ENCODE data around the gene LDHD. TPM values are rescaled to one million over a fixed set of nuclear protein-coding genes. Genes with fewer than 3 reads are reported as not detected.
A peak's percentile ranks its signal among the peaks of the same experiment; 100 is the strongest.

Gene LDHD
- polyA plus RNA-seq, 2 of the 4 experiments (the other 2 are of a cell fraction), result 0.79 to 1.1 TPM

DNA sequence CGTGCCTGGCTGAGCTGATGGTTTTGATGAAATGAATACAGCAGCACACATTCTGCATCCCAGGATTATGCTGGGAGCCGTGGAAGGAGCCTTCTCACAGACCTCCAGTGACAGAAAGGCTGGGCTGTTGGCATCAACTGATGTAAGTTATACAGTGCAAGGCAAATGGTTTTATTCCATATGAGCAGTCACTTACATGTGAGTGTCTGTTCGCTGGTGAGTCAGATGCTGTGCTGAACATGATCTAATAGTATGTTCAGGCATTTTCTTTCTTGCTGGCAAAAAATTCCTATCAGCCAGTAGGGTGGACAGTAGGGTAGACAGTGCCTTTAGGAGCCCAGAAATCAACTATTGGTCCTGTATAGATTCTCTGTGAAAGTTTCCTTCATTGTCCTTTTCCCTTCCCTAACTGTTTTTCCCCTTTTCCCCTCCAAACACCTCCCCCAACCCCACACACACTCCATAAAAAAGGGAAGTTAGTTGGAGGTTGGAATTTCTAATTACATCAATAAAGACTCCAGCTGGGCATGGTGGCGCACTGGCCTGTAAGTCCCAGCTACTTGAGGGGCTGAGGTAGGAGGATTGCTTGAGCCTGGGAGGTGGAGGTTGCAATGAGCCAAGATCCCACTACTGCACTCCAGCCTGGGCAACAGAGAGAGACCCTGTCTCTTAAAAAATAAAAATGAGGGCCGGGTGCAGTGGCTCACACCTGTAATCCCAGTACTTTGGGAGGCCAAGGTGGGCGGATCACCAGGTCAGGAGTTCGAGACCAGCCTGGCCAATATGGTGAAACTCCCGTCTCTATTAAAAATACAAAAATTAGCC, 36.2 kb downstream of the LDHD start:
- POLR2A ChIA-PET, result no interaction called here
- CTCF ChIA-PET, result interaction anchor here (1.8 kb wide), 1 partner anchor 31 kb away, joined by 4 read pairs; no protein-coding TSS in a partner anchor

DNA sequence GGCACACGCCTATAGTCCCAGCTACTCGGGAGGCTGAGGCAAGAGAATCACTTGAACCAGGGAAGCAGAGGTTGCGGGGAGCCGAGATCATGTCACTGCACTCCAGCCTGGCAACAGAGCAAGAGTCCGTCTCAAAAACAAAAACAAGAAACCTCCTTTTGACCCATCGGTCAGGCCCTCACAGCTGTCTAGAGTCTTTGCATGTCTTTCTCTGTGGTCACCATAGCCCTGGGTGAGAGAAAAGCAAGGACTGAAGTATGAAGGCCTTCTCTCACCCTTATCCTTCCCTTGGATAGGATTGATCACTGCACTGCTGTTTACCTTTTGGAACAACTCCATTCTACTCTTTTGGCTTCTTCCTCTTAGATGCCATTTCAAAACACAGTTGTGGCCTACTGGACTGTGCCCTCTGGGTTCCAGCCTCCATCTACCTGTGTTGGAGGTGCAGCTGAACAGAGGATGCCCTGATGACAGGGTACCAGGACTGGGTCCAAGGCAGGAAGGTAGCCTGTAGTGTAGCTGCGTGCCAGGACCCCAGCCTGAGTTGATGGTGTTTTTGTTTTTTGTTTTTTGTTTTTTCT, 37.1 kb downstream of the LDHD start:
- H3K27ac ChIP-seq, result no peak overlapping the region
- ChIA-PET CTCF (interaction anchor here (0.9 to 1.8 kb wide), 2 partner anchors 28 to 32 kb away, joined by 3 to 4 read pairs; no protein-coding TSS in a partner anchor), POLR2A (no interaction called here)
- H3K9me3 ChIP-seq, result no peaks in the 10 kb centered on the region
- DNase-seq (ENCODE audit: low read depth in 1 of 2, low spot score in 1 of 2) (no peak), FAIRE-seq (no peak), ATAC-seq (no peak)
- 96% methylated on average over 7 of the region's 7 CpGs for WGBS (ENCODE audit: missing lambda C conversion rate)
- H3K4me2 ChIP-seq, result no peak overlapping the region
- TF ChIP-seq ZC3H11A (IDR thresholded peaks at IDR 0.05) (no peak), RARB (CRISPR knock-in tag; IDR thresholded peaks at IDR 0.05) (no peak), SREBF2 (IDR thresholded peaks at IDR 0.05) (no peak)
- TF ChIP-seq, protein P1, sequence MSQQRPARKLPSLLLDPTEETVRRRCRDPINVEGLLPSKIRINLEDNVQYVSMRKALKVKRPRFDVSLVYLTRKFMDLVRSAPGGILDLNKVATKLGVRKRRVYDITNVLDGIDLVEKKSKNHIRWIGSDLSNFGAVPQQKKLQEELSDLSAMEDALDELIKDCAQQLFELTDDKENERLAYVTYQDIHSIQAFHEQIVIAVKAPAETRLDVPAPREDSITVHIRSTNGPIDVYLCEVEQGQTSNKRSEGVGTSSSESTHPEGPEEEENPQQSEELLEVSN (IDR thresholded peaks at IDR 0.05; ENCODE audit: borderline replicate concordance, low read depth), result no peak
- TF ChIP-seq, protein P2, sequence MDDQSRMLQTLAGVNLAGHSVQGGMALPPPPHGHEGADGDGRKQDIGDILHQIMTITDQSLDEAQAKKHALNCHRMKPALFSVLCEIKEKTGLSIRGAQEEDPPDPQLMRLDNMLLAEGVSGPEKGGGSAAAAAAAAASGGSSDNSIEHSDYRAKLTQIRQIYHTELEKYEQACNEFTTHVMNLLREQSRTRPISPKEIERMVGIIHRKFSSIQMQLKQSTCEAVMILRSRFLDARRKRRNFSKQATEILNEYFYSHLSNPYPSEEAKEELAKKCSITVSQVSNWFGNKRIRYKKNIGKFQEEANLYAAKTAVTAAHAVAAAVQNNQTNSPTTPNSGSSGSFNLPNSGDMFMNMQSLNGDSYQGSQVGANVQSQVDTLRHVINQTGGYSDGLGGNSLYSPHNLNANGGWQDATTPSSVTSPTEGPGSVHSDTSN (IDR thresholded peaks at IDR 0.05), result no peak
- TF ChIP-seq, protein P3, sequence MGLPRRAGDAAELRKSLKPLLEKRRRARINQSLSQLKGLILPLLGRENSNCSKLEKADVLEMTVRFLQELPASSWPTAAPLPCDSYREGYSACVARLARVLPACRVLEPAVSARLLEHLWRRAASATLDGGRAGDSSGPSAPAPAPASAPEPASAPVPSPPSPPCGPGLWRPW (IDR thresholded peaks at IDR 0.05), result no peak
- no peaks in the 10 kb centered on the region for H3K4me1 ChIP-seq
- no peak overlapping the region for H3K4me3 ChIP-seq

More for the DNA sequence above, 36.2 kb downstream of the LDHD start:
- Histone ChIP-seq H3K4me2 (no peak overlapping the region), H3K27ac (no peak overlapping the region), H3K4me1 (no peaks in the 10 kb centered on the region), H3K9me3 (no peaks in the 10 kb centered on the region), H3K4me3 (no peak overlapping the region)
- no peak for DNase-seq (ENCODE audit: low read depth in 1 of 2, low spot score in 1 of 2)
- no peak for FAIRE-seq
- ATAC-seq, result peak; percentile 54 to 58; a peak in 5 of 6 replicates
- TF ChIP-seq, protein P3 (IDR thresholded peaks at IDR 0.05), result no peak
- TF ChIP-seq NPAS2 (CRISPR knock-in tag; IDR thresholded peaks at IDR 0.05; ENCODE audit: borderline replicate concordance) (no peak), MAZ (IDR thresholded peaks at IDR 0.05; ENCODE audit: borderline replicate concordance, low read depth, low read length) (no peak), TFCP2L1 (CRISPR knock-in tag; IDR thresholded peaks at IDR 0.05) (no peak)
- WGBS (ENCODE audit: missing lambda C conversion rate), result 93% methylated on average over 8 of the region's 8 CpGs

DNA sequence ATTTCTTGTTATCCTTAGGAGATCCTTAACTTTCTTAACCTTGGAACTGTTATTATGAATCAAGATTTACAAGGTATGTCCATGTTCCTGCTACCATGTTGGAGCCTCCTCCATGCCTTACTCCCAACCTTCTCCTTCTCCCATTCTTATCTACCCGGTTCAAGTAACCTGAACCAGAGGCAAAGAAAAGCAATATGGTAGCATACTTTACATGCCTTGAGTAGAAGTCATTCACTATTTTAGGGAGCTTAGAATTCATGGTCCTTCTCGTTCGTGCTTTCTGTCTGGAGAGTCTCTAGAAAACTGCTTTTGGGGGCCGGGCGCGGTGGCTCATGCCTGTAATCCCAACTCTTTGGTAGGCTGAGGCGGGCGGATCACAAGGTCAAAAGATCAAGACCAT, 37.7 kb downstream of the LDHD start:
- no peak overlapping the region for H3K27ac ChIP-seq
- no peak for FAIRE-seq
- ChIA-PET POLR2A (no interaction called here), CTCF (interaction anchor here (0.9 to 1.2 kb wide), 3 partner anchors 17 to 32 kb away, joined by 3 read pairs; no protein-coding TSS in a partner anchor)
- H3K4me1 ChIP-seq, result no peaks in the 10 kb centered on the region
- DNase-seq (ENCODE audit: low read depth in 1 of 2, low spot score in 1 of 2), result no peak
- 86% methylated on average over 8 of the region's 8 CpGs for WGBS (ENCODE audit: missing lambda C conversion rate)
- no peak overlapping the region for H3K4me2 ChIP-seq
- no peaks in the 10 kb centered on the region for H3K9me3 ChIP-seq
- ATAC-seq, result no peak
- TF ChIP-seq MYC (IDR thresholded peaks at IDR 0.05; ENCODE audit: borderline replicate concordance, low read length) (no peak), TP53 (CRISPR knock-in tag; IDR thresholded peaks at IDR 0.05) (no peak), PHF8 (IDR thresholded peaks at IDR 0.05; ENCODE audit: borderline replicate concordance, low read depth) (no peak), HEYL (CRISPR knock-in tag; IDR thresholded peaks at IDR 0.05) (no peak)
- TF ChIP-seq, protein P4, sequence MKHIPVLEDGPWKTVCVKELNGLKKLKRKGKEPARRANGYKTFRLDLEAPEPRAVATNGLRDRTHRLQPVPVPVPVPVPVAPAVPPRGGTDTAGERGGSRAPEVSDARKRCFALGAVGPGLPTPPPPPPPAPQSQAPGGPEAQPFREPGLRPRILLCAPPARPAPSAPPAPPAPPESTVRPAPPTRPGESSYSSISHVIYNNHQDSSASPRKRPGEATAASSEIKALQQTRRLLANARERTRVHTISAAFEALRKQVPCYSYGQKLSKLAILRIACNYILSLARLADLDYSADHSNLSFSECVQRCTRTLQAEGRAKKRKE (CRISPR knock-in tag; IDR thresholded peaks at IDR 0.05; ENCODE audit: low read depth), result no peak
- no peak overlapping the region for H3K4me3 ChIP-seq
